Sigmoid colon (tissue), 7 donors: ENCODE results near the gene LENEP. TPM values are rescaled to one million over a fixed set of nuclear protein-coding genes. Genes with fewer than 3 reads are reported as not detected.

ENCODE experiments used
- DNase-seq: peaks from one replicate; pipeline ENCODE4 v3.0.0-alpha.2; 2019
- H3K27ac ChIP-seq, 4 donors: fragments of 200-600 bp; sonication (generic); one replicate each; pipeline ENCODE4 v1.5.1; 2016 to 2019; ENCODE audit warnings: mild to moderate bottlenecking in 1 of 4
- H3K27me3 ChIP-seq, 3 donors: fragments of 200-600 bp; sonication (generic); one replicate each; pipeline ENCODE4 v1.5.1; 2019; ENCODE audit warnings: mild to moderate bottlenecking in 1 of 3
- H3K36me3 ChIP-seq, 4 donors: fragments of 200-600 bp; sonication (generic); one replicate each; pipeline ENCODE4 v1.5.1; 2016 to 2019
- H3K4me1 ChIP-seq, 4 donors: fragments of 200-600 bp; sonication (generic); one replicate each; pipeline ENCODE4 v1.5.1; 2017 to 2019
- H3K4me3 ChIP-seq, 4 donors: fragments of 200-600 bp; sonication (generic); one replicate each; pipeline ENCODE4 v1.5.1; 2017 to 2019; ENCODE audit warnings: mild to moderate bottlenecking in 2 of 4, moderate library complexity in 1 of 4
- H3K9me3 ChIP-seq, 4 donors: fragments of 200-600 bp in 3 of 4; sonication (generic) in 3 of 4; one replicate each; pipeline versions ENCODE4 v1.5.1 to v1.6.1; 2013 to 2019
- EP300 ChIP-seq, 4 donors: sonication (generic); formaldehyde crosslinking; IDR thresholded peaks; one replicate each; pipeline ENCODE4 v1.6.1; 2017; ENCODE audit warnings: antibody characterized with exemption in 4 of 4
- POLR2A ChIP-seq, 2 donors: fragments of 450-650 bp; IDR thresholded peaks; one replicate each; pipeline ENCODE4 v1.6.1; 2016; ENCODE audit warnings: antibody characterized with exemption in 2 of 2, mild to moderate bottlenecking in 2 of 2, moderate library complexity in 2 of 2
- POLR2AphosphoS5 ChIP-seq, 4 donors: sonication (generic); formaldehyde crosslinking; IDR thresholded peaks; one replicate each; pipeline ENCODE4 v1.6.1; 2017; ENCODE audit warnings: antibody characterized with exemption in 4 of 4
- WGBS, 2 donors: extraction: QIAGEN DNeasy Blood & Tissue Kit; methylation state at CpG; one replicate each; pipeline ENCODE4 v1.1.7; 2013; 5-methylcytosine and 5-hydroxymethylcytosine counted together
- intact Hi-C: fragments of 100-400 bp; cut with DNase I; formaldehyde crosslinking; loops from one replicate; pipeline ENCODE4 v1.15.1; 2023
- polyA plus RNA-seq, 3 donors: library from polyadenylated mRNA; stranded (reverse); fragments of 200-250 nt; gene quantifications; one replicate each; pipeline ENCODE4 v1.2.3, GENCODE V29; 2013
- total RNA-seq, 4 donors: library from RNA; depleted of rRNA; stranded (reverse); fragments of >200 nt; gene quantifications; one replicate each; pipeline ENCODE4 v1.1.0, GENCODE V29; 2016
- TF ChIP-seq, protein P1 (sequence below), 4 experiments: fragments of 450-650 bp in 3 of 4; fragments of 200-600 bp in 1 of 4; IDR thresholded peaks; one replicate each; pipeline ENCODE4 v1.5.1; 2016 to 2019; ENCODE audit warnings: antibody characterized with exemption in 4 of 4, mild to moderate bottlenecking in 3 of 4, moderate library complexity in 2 of 4
- donor health status: healthy with polysubstance abuse.
- donor health status: Bipolar disorder and iron deficiency.
- donor health status: healthy.

LENEP gene
- total and polyA plus RNA-seq, 7 donors: 0.39 TPM; not detected in 6

DNA sequence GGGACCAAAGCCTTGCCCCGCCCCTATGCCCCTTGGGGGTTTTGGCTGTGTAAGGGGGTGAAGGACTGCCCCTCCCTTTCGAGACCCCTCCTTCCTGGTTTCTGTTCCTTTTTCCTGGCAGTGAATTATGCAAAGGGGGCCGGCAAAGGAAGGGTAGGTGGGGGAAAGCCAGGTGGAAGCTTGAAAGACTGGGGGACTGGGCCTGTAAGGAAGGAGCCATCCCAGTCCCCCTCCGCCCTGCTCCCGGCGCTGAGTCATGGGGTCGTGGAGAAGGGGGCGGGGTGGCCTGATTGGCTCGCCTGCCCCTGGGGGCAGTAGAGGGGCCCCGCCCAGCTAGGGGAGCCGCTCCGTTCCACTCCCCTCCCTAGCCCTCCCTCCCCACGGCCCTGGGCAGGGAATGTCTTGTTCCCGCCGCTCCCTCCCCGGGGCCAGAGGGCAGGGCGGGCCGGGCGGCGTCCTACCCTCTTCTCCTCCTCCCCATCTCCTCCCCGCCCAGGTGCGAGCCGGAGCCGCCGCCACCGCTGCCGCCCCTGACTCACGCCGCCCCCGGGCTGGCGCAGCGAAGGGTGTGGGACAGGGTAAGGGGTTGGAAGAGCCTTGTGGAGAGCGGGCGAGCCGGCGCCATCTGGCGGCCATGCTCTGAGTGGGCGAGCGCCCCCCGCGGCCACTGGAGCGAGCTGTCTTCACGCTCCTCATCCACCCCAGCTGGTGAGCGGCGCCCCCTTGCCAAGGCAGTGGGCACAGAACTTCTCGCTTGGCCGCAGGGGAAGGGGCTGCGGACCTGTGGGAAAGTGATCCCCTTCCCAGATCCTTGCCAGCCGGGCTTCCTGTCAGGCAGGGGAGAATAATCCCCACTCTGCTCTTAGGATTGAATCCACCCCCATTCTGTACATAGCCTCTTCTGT lies 23.9 kb downstream of the LENEP start:
- peak; percentile 97 for DNase-seq
- Histone ChIP-seq H3K4me3 (peak overlapping the region; percentile 40 to 58 (median 53)), H3K4me1 (peaks cover 0 to 35% (median 26%) of the 10 kb centered on the region in 4 donors), H3K36me3 (peaks cover 0 to 28% (median 9%) of the 10 kb centered on the region in 4 donors), H3K27ac (peak overlapping the region; percentile 88 to 92 (median 90)), H3K9me3 (no peaks in the 10 kb centered on the region), H3K27me3 (no peaks in the 10 kb centered on the region)
- 2 to 3% methylated on average over 49 of the region's 49 CpGs for whole genome bisulfite sequencing, 2 donors
- intact Hi-C loops: loop anchor here (1.0 kb wide), 2 partner anchors 42 to 56 kb away; partner anchors contain the start of gene PYGO2
- TF ChIP-seq, protein P1, sequence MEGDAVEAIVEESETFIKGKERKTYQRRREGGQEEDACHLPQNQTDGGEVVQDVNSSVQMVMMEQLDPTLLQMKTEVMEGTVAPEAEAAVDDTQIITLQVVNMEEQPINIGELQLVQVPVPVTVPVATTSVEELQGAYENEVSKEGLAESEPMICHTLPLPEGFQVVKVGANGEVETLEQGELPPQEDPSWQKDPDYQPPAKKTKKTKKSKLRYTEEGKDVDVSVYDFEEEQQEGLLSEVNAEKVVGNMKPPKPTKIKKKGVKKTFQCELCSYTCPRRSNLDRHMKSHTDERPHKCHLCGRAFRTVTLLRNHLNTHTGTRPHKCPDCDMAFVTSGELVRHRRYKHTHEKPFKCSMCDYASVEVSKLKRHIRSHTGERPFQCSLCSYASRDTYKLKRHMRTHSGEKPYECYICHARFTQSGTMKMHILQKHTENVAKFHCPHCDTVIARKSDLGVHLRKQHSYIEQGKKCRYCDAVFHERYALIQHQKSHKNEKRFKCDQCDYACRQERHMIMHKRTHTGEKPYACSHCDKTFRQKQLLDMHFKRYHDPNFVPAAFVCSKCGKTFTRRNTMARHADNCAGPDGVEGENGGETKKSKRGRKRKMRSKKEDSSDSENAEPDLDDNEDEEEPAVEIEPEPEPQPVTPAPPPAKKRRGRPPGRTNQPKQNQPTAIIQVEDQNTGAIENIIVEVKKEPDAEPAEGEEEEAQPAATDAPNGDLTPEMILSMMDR (IDR thresholded peaks at IDR 0.05): peak; percentile 99 to 100 (median 100)
- peak in 1 of 4 donors; percentile 74 for TF ChIP-seq EP300 (IDR thresholded peaks at IDR 0.05)
- TF ChIP-seq POLR2AphosphoS5 (IDR thresholded peaks at IDR 0.05): peak; percentile 68 to 84 (median 76)
- peak in 1 of 2 donors; percentile 39 for TF ChIP-seq POLR2A (IDR thresholded peaks at IDR 0.05)

DNA sequence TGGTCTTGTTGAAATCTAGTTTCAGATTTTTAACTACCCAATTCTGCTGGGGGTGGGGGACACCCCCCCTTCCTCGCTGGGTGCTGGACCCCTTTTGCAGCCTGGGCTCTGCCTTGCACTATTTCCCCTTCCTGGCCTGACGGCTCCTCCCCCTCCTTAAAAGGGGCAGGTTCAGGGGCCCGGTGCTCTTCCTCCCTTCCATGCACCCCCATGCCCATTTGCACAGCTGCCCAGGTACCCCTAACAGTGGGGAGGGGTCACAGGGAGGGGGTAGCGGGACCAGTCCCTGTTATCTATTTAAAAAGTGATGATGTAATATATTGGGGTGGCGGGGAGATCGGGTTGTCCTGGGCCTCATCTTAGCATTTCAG lies 24.5 kb downstream of the LENEP start:
- DNase-seq: peak; percentile 69
- Histone ChIP-seq H3K36me3 (peaks cover 0 to 28% (median 9%) of the 10 kb centered on the region in 4 donors), H3K27ac (peak overlapping the region; percentile 88 to 92 (median 90)), H3K27me3 (no peaks in the 10 kb centered on the region), H3K4me1 (peaks cover 0 to 29% (median 22%) of the 10 kb centered on the region in 4 donors), H3K9me3 (no peaks in the 10 kb centered on the region), H3K4me3 (peak overlapping the region; percentile 40 to 58 (median 53))
- TF ChIP-seq POLR2AphosphoS5 (IDR thresholded peaks at IDR 0.05) (no peak), EP300 (IDR thresholded peaks at IDR 0.05) (no peak)
- intact Hi-C loops: loop anchor here (1.0 kb wide), 2 partner anchors 43 to 57 kb away; partner anchors contain the start of gene PYGO2
- 35 to 48% methylated on average over 6 of the region's 6 CpGs for WGBS, 2 donors

DNA sequence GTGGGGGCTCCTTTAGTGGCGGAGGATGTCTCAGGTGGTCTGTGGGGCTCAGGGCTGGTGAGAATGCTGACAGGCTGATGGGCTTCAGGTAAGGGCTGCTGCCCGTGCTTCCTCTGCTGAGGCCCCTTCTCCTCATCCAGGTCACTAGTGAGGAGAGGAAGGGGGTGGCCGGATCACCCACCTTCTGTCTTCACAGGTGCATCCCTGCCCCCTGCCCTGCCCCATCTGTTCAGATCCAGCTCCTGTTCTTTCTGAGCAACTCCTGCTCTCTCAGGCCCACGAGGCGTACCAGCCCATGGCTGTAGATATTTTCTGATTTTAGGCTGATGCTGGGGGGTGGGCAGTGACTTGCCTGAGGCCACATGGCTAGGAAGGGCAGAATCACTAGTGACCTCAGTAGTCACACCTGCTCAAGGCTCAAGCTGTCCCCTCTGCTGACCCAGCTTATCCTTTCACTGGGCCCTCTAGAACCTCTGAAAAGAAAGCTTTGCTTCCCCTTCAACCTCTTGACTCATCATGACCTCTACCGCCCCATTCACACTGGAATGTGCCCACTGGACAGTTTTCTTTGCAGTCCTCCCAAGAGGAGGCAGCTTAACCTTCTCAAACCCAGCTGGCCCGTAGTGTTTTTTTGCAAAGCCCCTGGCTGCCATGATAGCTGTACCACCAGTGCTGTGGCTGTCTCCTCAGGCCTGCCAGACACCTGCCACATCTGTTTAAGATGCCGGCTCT lies 25.4 kb downstream of the LENEP start:
- H3K27me3 ChIP-seq: no peaks in the 10 kb centered on the region
- H3K4me3 ChIP-seq: no peak overlapping the region
- intact Hi-C loops: no loop called here
- no peaks in the 10 kb centered on the region for H3K9me3 ChIP-seq
- peaks cover 0 to 24% (median 20%) of the 10 kb centered on the region in 4 donors for H3K4me1 ChIP-seq
- peak overlapping the region in 1 of 4 donors; percentile 88 for H3K27ac ChIP-seq
- 89 to 90% methylated on average over 8 of the region's 8 CpGs for WGBS, 2 donors
- DNase-seq: peak; percentile 63
- TF ChIP-seq POLR2A (IDR thresholded peaks at IDR 0.05) (no peak), EP300 (IDR thresholded peaks at IDR 0.05) (no peak), POLR2AphosphoS5 (IDR thresholded peaks at IDR 0.05) (no peak)
- TF ChIP-seq, protein P1 (IDR thresholded peaks at IDR 0.05): no peak
- peaks cover 0 to 28% (median 9%) of the 10 kb centered on the region in 4 donors for H3K36me3 ChIP-seq

DNA sequence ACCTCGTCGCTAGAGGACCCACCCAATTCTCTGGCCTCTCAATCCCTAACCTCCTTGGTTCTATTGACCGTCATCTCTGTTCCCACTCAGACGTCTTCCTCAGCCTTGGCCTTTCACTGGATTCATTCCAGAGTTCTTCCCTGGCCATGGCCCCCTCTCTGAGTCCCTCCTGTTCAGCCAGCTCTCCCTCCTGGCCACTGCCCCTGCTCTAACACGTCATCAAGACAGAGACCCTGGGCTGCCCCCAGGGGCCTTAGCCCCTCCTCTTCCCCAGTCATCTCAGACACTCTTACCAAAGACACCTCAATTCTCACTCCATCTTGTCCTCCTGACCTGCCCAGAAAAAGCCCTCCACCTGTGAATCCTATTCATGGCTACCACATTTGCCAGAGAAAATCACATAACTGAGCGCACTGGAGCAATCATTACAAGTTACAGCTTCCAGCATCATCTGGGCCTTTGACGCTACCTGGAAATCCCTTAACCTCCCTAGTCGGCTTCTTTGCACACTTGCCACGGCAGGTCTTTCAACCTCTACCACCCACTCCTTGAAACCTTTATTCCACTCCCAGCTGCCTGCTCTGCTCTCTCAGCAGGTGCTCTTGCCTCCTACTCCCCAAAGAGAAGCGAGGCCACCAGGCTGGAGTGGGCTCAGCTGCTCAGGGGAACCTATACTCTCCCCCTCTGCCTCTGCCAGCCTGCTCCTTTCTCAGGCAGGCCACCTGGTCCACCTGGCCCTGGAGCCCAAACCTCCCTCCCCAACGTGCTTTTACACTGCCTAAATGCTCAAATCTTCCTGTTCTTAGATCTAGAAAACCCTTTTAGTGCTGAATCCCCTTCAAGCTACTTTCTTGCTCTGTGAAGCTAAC lies 26.2 kb downstream of the LENEP start:
- H3K9me3 ChIP-seq: no peaks in the 10 kb centered on the region
- H3K36me3 ChIP-seq: peaks cover 0 to 21% (median 7%) of the 10 kb centered on the region in 4 donors
- 73 to 78% methylated on average over 11 of the region's 11 CpGs for WGBS, 2 donors
- intact Hi-C loops: no loop called here
- H3K4me1 ChIP-seq: peaks cover 0 to 24% (median 20%) of the 10 kb centered on the region in 4 donors
- no peak for TF ChIP-seq POLR2A (IDR thresholded peaks at IDR 0.05)
- TF ChIP-seq EP300 (IDR thresholded peaks at IDR 0.05): no peak
- no peak for TF ChIP-seq POLR2AphosphoS5 (IDR thresholded peaks at IDR 0.05)
- TF ChIP-seq, protein P1 (IDR thresholded peaks at IDR 0.05): no peak
- no peak overlapping the region for H3K4me3 ChIP-seq
- H3K27ac ChIP-seq: no peak overlapping the region
- peak; percentile 51 for DNase-seq
- H3K27me3 ChIP-seq: no peaks in the 10 kb centered on the region
